Keratinocyte (primary cell): ENCODE results near the gene FAM219A. TPM values are rescaled to one million over a fixed set of nuclear protein-coding genes. Genes with fewer than 3 reads are reported as not detected.

ENCODE experiments used
- DNase-seq: peaks from one replicate; pipeline ENCODE4 v3.0.0-alpha.2; 2011; ENCODE audit warnings: low read depth, missing footprints, low spot score
- FAIRE-seq: peaks from 2 replicates; lab custom pipeline; 2011; peaks lifted over from hg19 to GRCh38; lab: Jason Lieb, UNC
- H2AFZ ChIP-seq: 2 replicates; pipeline ENCODE4 v1.6.0; 2012; ENCODE audit warnings: low read length, control low read depth, inconsistent platforms; ENCODE audit not compliant: control insufficient read depth
- H3K27ac ChIP-seq: 2 replicates; pipeline ENCODE4 v1.5.1; 2011; ENCODE audit warnings: low read length; ENCODE audit not compliant: control insufficient read depth, insufficient read depth
- H3K27me3 ChIP-seq: 3 replicates; pipeline ENCODE4 v1.6.0; 2011; ENCODE audit warnings: low read length; ENCODE audit not compliant: control insufficient read depth, insufficient read depth; ENCODE audit errors: extremely low read depth
- H3K36me3 ChIP-seq, 2 experiments: 2 replicates in 1 of 2; 3 replicates in 1 of 2; pipeline ENCODE4 v1.5.1; 2011; ENCODE audit warnings: low read length in 2 of 2, mild to moderate bottlenecking in 1 of 2; ENCODE audit not compliant: control insufficient read depth in 2 of 2, insufficient read depth in 2 of 2; ENCODE audit errors: extremely low read depth in 1 of 2
- H3K4me1 ChIP-seq: 3 replicates; pipeline ENCODE4 v1.5.1; 2011; ENCODE audit warnings: low read length; ENCODE audit not compliant: control insufficient read depth, insufficient read depth; ENCODE audit errors: extremely low read depth
- H3K4me2 ChIP-seq: 3 replicates; pipeline ENCODE4 v1.6.0; 2011; ENCODE audit warnings: low read depth, low read length; ENCODE audit not compliant: control insufficient read depth, insufficient read depth; ENCODE audit errors: extremely low read depth
- H3K4me3 ChIP-seq, 3 experiments: fragments of 200-600 bp in 1 of 3; sonication (generic) in 1 of 3; 2 replicates in 2 of 3; 3 replicates in 1 of 3; pipeline ENCODE4 v1.5.1; 2011 to 2016; ENCODE audit warnings: low read length in 3 of 3, mild to moderate bottlenecking in 3 of 3, control low read depth in 2 of 3, inconsistent platforms in 1 of 3, low read depth in 1 of 3, mixed read lengths in 1 of 3, mixed run types in 1 of 3, moderate library complexity in 1 of 3; ENCODE audit not compliant: control insufficient read depth in 2 of 3, insufficient read depth in 2 of 3; ENCODE audit errors: extremely low read depth in 1 of 3
- H3K79me2 ChIP-seq: 2 replicates; pipeline ENCODE4 v1.6.0; 2012; ENCODE audit warnings: low read length; ENCODE audit not compliant: control insufficient read depth, insufficient read depth
- H3K9ac ChIP-seq: 3 replicates; pipeline ENCODE4 v1.6.0; 2011; ENCODE audit warnings: low read length; ENCODE audit not compliant: control insufficient read depth, insufficient read depth; ENCODE audit errors: extremely low read depth
- H3K9me1 ChIP-seq: 3 replicates; pipeline ENCODE4 v1.6.0; 2011; ENCODE audit warnings: low read length; ENCODE audit not compliant: control insufficient read depth, insufficient read depth; ENCODE audit errors: extremely low read depth
- H3K9me3 ChIP-seq: 2 replicates; pipeline ENCODE4 v1.5.1; 2012; ENCODE audit warnings: low read depth, low read length; ENCODE audit not compliant: control insufficient read depth
- H4K20me1 ChIP-seq: 3 replicates; pipeline ENCODE4 v1.6.0; 2011; ENCODE audit warnings: low read length; ENCODE audit not compliant: control insufficient read depth, insufficient read depth; ENCODE audit errors: extremely low read depth
- EZH2 ChIP-seq: IDR thresholded peaks from one replicate; pipeline ENCODE4 v1.6.1; 2012; ENCODE audit warnings: inconsistent platforms, mild to moderate bottlenecking, low read length, moderate library complexity
- dilution Hi-C: fragments of 300-500 bp; cut with MboI; formaldehyde crosslinking; loops from one replicate; pipeline ENCODE4 v1.7.0; 2020; ENCODE audit warnings: low sequenced_read_pairs; ENCODE audit not compliant: extremely low pct_ligation_motif_present
- polyA plus RNA-seq, 5 experiments: library from polyadenylated mRNA; depleted of rRNA in 3 of 5; stranded (reverse) in 3 of 5; stranded (forward) in 1 of 5; unstranded in 1 of 5; fragments of >200 nt; gene quantifications; 1 replicate in 1 of 5; 2 replicates in 3 of 5; 3 replicates in 1 of 5; pipeline versions ENCODE4 v1.2.1 to v1.2.3, GENCODE V29; 2011 to 2012; ENCODE audit warnings: missing spikeins in 2 of 5, low read depth in 1 of 5, low replicate concordance in 1 of 5
- TF ChIP-seq, protein P1 (sequence below), 3 experiments: IDR thresholded peaks in 1 of 3; conservative IDR thresholded peaks in 1 of 3; optimal IDR thresholded peaks in 1 of 3; 2 replicates in 2 of 3; 3 replicates in 1 of 3; pipeline versions ENCODE3 to v1.5.1; 2011; ENCODE audit warnings: low read length in 3 of 3, mild to moderate bottlenecking in 3 of 3, moderate library complexity in 2 of 3, control low read depth in 1 of 3, inconsistent platforms in 1 of 3; ENCODE audit not compliant: insufficient read depth in 2 of 3; ENCODE audit errors: extremely low read depth in 1 of 3

Gene FAM219A
- polyA plus RNA-seq, 1 donor (not counting 4 experiments of a cell fraction or from before 2014, with no cell fraction given): 8.9 TPM

- DNase-seq (no peak), FAIRE-seq (peak; percentile 49)
Observed at GRCh38 chr9:34375901-34376595, 82.3 kb downstream of the FAM219A start.

DNA sequence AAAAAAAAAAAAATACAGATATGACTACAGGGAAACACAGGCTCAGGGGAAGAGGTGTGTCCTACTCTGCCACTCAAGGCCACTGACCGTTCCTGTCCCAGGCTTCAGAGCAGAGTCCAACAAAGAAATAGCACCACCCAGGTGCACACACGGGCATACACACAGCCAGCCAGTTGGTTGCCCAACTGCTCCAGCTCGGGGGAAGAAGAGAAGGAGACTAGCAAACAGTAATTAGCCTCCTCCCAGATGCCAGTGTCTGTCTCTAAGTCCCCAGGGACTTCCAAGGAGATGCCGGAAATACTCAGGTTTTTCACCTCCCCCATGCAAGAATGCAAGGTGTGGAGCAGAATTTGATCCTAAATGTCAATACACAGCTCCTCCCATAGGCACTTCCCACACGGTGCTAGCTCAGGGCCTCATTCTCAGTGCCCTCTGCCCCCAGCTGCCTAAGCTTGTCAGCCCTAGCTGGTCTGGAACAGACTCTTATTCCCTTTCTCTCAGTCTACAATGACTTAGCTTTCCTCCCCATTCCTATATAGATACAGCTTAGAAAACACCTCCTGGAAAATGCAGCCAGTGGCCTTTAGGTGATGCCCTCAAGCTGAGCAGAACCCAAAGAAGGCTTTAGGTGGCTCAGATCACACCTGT, 83.3 kb downstream of the FAM219A start:
- dilution Hi-C loops: no loop called here
- Histone ChIP-seq H3K36me3 (peaks cover 5 to 11% of the 10 kb centered on the region in 2 experiments), H3K79me2 (no peaks in the 10 kb centered on the region), H3K9ac (no peak overlapping the region), H2AFZ (no peak overlapping the region), H3K9me3 (peaks cover 7% of the 10 kb centered on the region), H3K4me1 (peaks cover 32% of the 10 kb centered on the region), H3K27me3 (peaks cover 14% of the 10 kb centered on the region), H3K4me2 (peak overlapping the region; percentile 99), H3K9me1 (no peaks in the 10 kb centered on the region), H3K27ac (no peak overlapping the region), H4K20me1 (peaks cover 7% of the 10 kb centered on the region), H3K4me3 (peak overlapping the region in 1 of 3 experiments; percentile 10)
- DNase-seq (no peak), FAIRE-seq (peak; percentile 55)
- TF ChIP-seq, protein P1, sequence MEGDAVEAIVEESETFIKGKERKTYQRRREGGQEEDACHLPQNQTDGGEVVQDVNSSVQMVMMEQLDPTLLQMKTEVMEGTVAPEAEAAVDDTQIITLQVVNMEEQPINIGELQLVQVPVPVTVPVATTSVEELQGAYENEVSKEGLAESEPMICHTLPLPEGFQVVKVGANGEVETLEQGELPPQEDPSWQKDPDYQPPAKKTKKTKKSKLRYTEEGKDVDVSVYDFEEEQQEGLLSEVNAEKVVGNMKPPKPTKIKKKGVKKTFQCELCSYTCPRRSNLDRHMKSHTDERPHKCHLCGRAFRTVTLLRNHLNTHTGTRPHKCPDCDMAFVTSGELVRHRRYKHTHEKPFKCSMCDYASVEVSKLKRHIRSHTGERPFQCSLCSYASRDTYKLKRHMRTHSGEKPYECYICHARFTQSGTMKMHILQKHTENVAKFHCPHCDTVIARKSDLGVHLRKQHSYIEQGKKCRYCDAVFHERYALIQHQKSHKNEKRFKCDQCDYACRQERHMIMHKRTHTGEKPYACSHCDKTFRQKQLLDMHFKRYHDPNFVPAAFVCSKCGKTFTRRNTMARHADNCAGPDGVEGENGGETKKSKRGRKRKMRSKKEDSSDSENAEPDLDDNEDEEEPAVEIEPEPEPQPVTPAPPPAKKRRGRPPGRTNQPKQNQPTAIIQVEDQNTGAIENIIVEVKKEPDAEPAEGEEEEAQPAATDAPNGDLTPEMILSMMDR (optimal IDR thresholded peaks at IDR 0.05 in 1 of 3, IDR thresholded peaks at IDR 0.05 in 1 of 3, conservative IDR thresholded peaks at IDR 0.05 in 1 of 3; ENCODE audit: extremely low read depth in 1 of 3, insufficient read depth in 2 of 3, low read length in 3 of 3): no peak
- TF ChIP-seq EZH2: no peak

More at GRCh38 chr9:34375901-34376595, 82.3 kb downstream of the FAM219A start:
- peak overlapping the region; percentile 13 for H3K27ac ChIP-seq
- peaks cover 4% of the 10 kb centered on the region for H4K20me1 ChIP-seq
- H3K79me2 ChIP-seq: no peaks in the 10 kb centered on the region
- H3K36me3 ChIP-seq: peaks cover 0 to 7% of the 10 kb centered on the region in 2 experiments
- H3K9me1 ChIP-seq: no peaks in the 10 kb centered on the region
- H3K4me1 ChIP-seq: peaks cover 38% of the 10 kb centered on the region
- TF ChIP-seq EZH2: no peak
- TF ChIP-seq, protein P1 (optimal IDR thresholded peaks at IDR 0.05 in 1 of 3, IDR thresholded peaks at IDR 0.05 in 1 of 3, conservative IDR thresholded peaks at IDR 0.05 in 1 of 3; ENCODE audit: extremely low read depth in 1 of 3, insufficient read depth in 2 of 3, low read length in 3 of 3): peak in 2 of 3 experiments; percentile 21 to 41
- peaks cover 6% of the 10 kb centered on the region for H3K9me3 ChIP-seq
- H3K4me2 ChIP-seq: peak overlapping the region; percentile 99
- dilution Hi-C loops: no loop called here
- peak overlapping the region; percentile 67 for H2AFZ ChIP-seq
- peaks cover 14% of the 10 kb centered on the region for H3K27me3 ChIP-seq
- H3K4me3 ChIP-seq: peak overlapping the region; percentile 70 to 74 (median 73)
- H3K9ac ChIP-seq: peak overlapping the region; percentile 71
